A549 (cell line): Measurements from ENCODE around the gene GRAMD2A.

ENCODE experiments used
- CHD2 ChIP-seq: fragments of 150-350 bp; IDR thresholded peaks from 2 replicates; pipeline ENCODE4 v1.6.1; 2014; ENCODE audit warnings: low read length; ENCODE audit not compliant: partially characterized antibody
- CHD4 ChIP-seq: fragments of 200-600 bp; sonication (generic); IDR thresholded peaks from 2 replicates; pipeline ENCODE4 v1.6.1; 2016; ENCODE audit warnings: antibody characterized with exemption, mild to moderate bottlenecking, borderline replicate concordance
- EP300 ChIP-seq, 2 experiments: fragments of >200 bp; sonication (Bioruptor Twin); formaldehyde crosslinking; IDR thresholded peaks; 2 replicates in 1 of 2; 3 replicates in 1 of 2; pipeline ENCODE4 v1.6.1; 2016 to 2017
- FOSL2 ChIP-seq, 2 experiments: fragments of 450-650 bp in 1 of 2; fragments of >200 bp in 1 of 2; sonication (Bioruptor Twin) in 1 of 2; formaldehyde crosslinking; IDR thresholded peaks; 2 replicates each; pipeline versions ENCODE4 v1.5.0 to v1.6.1; 2016 to 2020; ENCODE audit warnings: mild to moderate bottlenecking in 1 of 2, moderate library complexity in 1 of 2
- HOXA7 ChIP-seq: fragments of 250-450 bp; sonication (Bioruptor Pico); IDR thresholded peaks from 2 replicates; pipeline ENCODE4 v1.5.0; 2020; ENCODE audit warnings: mild to moderate bottlenecking, moderate library complexity
- NFE2L2 ChIP-seq: fragments of 150-350 bp; conservative IDR thresholded peaks from 2 replicates; pipeline ENCODE4 v1.6.1; 2014; ENCODE audit warnings: low read length
- RAD21 ChIP-seq, 2 experiments: fragments of >200 bp in 1 of 2; sonication (Bioruptor Twin) in 1 of 2; formaldehyde crosslinking in 1 of 2; IDR thresholded peaks in 1 of 2; conservative IDR thresholded peaks in 1 of 2; 2 replicates in 1 of 2; 3 replicates in 1 of 2; pipeline ENCODE4 v1.6.1; 2012 to 2018; ENCODE audit warnings: inconsistent platforms in 1 of 2
- RCOR1 ChIP-seq: fragments of 150-350 bp; IDR thresholded peaks from 2 replicates; pipeline ENCODE4 v1.6.1; 2014; ENCODE audit warnings: antibody characterized with exemption, low read length, low read depth
- ZC3H11A ChIP-seq: fragments of 450-650 bp; IDR thresholded peaks from 2 replicates; pipeline ENCODE4 v1.6.1; 2014; ENCODE audit warnings: antibody characterized with exemption, mild to moderate bottlenecking
- TF ChIP-seq, protein P1 (sequence below): fragments of >200 bp; sonication (Bioruptor Twin); formaldehyde crosslinking; IDR thresholded peaks from 3 replicates; pipeline ENCODE4 v1.5.1; 2016
- TF ChIP-seq, protein P2 (sequence below): fragments of 450-650 bp; IDR thresholded peaks from 2 replicates; pipeline ENCODE4 v1.6.1; 2014; ENCODE audit warnings: antibody characterized with exemption

DNA sequence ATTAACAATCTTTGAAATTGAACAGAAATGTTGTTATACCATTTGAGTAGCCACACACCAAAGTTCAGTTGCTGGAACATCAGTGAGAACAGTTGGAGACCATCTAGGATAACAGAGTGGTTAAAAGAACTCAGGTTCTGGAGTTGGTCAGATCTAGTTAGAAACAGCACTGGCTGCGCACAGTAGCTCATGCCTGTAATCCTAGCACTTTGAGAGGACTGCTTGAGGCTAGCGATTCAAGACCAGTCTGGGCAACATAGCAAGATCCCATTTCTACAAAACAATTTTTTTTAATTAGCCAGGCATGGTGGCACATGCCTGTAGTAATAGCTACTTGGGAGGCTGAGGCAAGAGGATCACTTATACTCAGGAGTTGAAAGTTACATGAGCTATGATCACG is 41.0 kb upstream of the GRAMD2A start:
- TF ChIP-seq, protein P1, sequence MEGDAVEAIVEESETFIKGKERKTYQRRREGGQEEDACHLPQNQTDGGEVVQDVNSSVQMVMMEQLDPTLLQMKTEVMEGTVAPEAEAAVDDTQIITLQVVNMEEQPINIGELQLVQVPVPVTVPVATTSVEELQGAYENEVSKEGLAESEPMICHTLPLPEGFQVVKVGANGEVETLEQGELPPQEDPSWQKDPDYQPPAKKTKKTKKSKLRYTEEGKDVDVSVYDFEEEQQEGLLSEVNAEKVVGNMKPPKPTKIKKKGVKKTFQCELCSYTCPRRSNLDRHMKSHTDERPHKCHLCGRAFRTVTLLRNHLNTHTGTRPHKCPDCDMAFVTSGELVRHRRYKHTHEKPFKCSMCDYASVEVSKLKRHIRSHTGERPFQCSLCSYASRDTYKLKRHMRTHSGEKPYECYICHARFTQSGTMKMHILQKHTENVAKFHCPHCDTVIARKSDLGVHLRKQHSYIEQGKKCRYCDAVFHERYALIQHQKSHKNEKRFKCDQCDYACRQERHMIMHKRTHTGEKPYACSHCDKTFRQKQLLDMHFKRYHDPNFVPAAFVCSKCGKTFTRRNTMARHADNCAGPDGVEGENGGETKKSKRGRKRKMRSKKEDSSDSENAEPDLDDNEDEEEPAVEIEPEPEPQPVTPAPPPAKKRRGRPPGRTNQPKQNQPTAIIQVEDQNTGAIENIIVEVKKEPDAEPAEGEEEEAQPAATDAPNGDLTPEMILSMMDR: no peak
- TF ChIP-seq FOSL2 (IDR thresholded peaks at IDR 0.05) (no peak), FOSL2 (CRISPR knock-in tag; IDR thresholded peaks at IDR 0.05) (no peak), NFE2L2 (no peak), ZC3H11A (no peak), RCOR1 (no peak), RAD21 (conservative IDR thresholded peaks at IDR 0.05 in 1 of 2, IDR thresholded peaks at IDR 0.05 in 1 of 2) (no peak), CHD2 (no peak), CHD4 (no peak), HOXA7 (CRISPR knock-in tag) (no peak), EP300 (IDR thresholded peaks at IDR 0.05) (no peak)
- TF ChIP-seq, protein P2, sequence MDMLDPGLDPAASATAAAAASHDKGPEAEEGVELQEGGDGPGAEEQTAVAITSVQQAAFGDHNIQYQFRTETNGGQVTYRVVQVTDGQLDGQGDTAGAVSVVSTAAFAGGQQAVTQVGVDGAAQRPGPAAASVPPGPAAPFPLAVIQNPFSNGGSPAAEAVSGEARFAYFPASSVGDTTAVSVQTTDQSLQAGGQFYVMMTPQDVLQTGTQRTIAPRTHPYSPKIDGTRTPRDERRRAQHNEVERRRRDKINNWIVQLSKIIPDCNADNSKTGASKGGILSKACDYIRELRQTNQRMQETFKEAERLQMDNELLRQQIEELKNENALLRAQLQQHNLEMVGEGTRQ: no peak
